ENCODE measurements around the gene DPCD.

Gene DPCD

GRCh38 chr10:101653536-101653935 lies 65.4 kb downstream of the DPCD start:
- Histone ChIP-seq H3K4me1 (ENCODE audit: control insufficient read depth, insufficient read depth, low read length) (peaks cover 9% of the 10 kb centered on the region), H3K27me3 (replicated peaks; ENCODE audit: control insufficient read depth, insufficient read depth, low read length) (no peaks in the 10 kb centered on the region), H3K4me3 (ENCODE audit: low read length) (no peak overlapping the region), H3K9me3 (ENCODE audit: control insufficient read depth, low read length) (no peaks in the 10 kb centered on the region), H3K36me3 (ENCODE audit: control insufficient read depth, insufficient read depth, low read length, severe bottlenecking) (peaks cover 21% of the 10 kb centered on the region), H3K9ac (ENCODE audit: low read length) (no peak overlapping the region)
- no peak for DNase-seq (ENCODE audit: low read depth)

GRCh38 chr10:101655570-101655969 lies 67.4 kb downstream of the DPCD start:
- no peaks in the 10 kb centered on the region for H3K9me3 ChIP-seq (ENCODE audit: control insufficient read depth, low read length)
- peaks cover 9% of the 10 kb centered on the region for H3K4me1 ChIP-seq (ENCODE audit: control insufficient read depth, insufficient read depth, low read length)
- DNase-seq (ENCODE audit: low read depth) = no peak
- H3K4me3 ChIP-seq (ENCODE audit: low read length) = no peak overlapping the region
- no peaks in the 10 kb centered on the region for H3K27me3 ChIP-seq (replicated peaks; ENCODE audit: control insufficient read depth, insufficient read depth, low read length)
- H3K9ac ChIP-seq (ENCODE audit: low read length) = no peak overlapping the region
- peaks cover 37% of the 10 kb centered on the region for H3K36me3 ChIP-seq (ENCODE audit: control insufficient read depth, insufficient read depth, low read length, severe bottlenecking)

- Histone ChIP-seq H3K9me3 (ENCODE audit: control insufficient read depth, low read length) (no peaks in the 10 kb centered on the region), H3K9ac (ENCODE audit: low read length) (no peak overlapping the region), H3K36me3 (ENCODE audit: control insufficient read depth, insufficient read depth, low read length, severe bottlenecking) (peaks cover 46% of the 10 kb centered on the region), H3K4me3 (ENCODE audit: low read length) (no peak overlapping the region), H3K4me1 (ENCODE audit: control insufficient read depth, insufficient read depth, low read length) (peaks cover 9% of the 10 kb centered on the region), H3K27me3 (replicated peaks; ENCODE audit: control insufficient read depth, insufficient read depth, low read length) (no peaks in the 10 kb centered on the region)
- DNase-seq (ENCODE audit: low read depth) = no peak
Observed at GRCh38 chr10:101656890-101657289, 68.8 kb downstream of the DPCD start.

GRCh38 chr10:101658975-101659374 lies 70.9 kb downstream of the DPCD start:
- Histone ChIP-seq H3K36me3 (ENCODE audit: control insufficient read depth, insufficient read depth, low read length, severe bottlenecking) (peaks cover 52% of the 10 kb centered on the region), H3K4me3 (ENCODE audit: low read length) (no peak overlapping the region)

More at GRCh38 chr10:101658975-101659374, 70.9 kb downstream of the DPCD start:
- H3K9ac ChIP-seq (ENCODE audit: low read length) = no peak overlapping the region
- no peaks in the 10 kb centered on the region for H3K9me3 ChIP-seq (ENCODE audit: control insufficient read depth, low read length)
- no peaks in the 10 kb centered on the region for H3K27me3 ChIP-seq (replicated peaks; ENCODE audit: control insufficient read depth, insufficient read depth, low read length)
- no peak for DNase-seq (ENCODE audit: low read depth)
- peaks cover 9% of the 10 kb centered on the region for H3K4me1 ChIP-seq (ENCODE audit: control insufficient read depth, insufficient read depth, low read length)

Data from adipocyte (in vitro differentiated cells).